Stimulated activated naive CD8-positive, alpha-beta T cell treated with anti-CD3 and anti-CD28 coated beads, Interleukin-15, Interleukin-2, amounts not matched to agents 100 U/mL and 50 U/mL, for 24 hours (primary cell): ENCODE results near the gene LRP1B.

Experiments
- ATAC-seq: fragments of 150-1000 bp; cut with Tn5 transposase; one replicate; pipeline ENCODE4 v1.10.0; 2021
- DNase-seq: peaks from one replicate; pipeline ENCODE4 v3.0.0; 2021

Gene LRP1B

GRCh38 chr2:140246058-140246457 lies 1884.8 kb downstream of the LRP1B start:
- ATAC-seq (no peak), DNase-seq (no peak)

GRCh38 chr2:140242889-140243288 lies 1887.9 kb downstream of the LRP1B start:
- ATAC-seq, result no peak

DNA sequence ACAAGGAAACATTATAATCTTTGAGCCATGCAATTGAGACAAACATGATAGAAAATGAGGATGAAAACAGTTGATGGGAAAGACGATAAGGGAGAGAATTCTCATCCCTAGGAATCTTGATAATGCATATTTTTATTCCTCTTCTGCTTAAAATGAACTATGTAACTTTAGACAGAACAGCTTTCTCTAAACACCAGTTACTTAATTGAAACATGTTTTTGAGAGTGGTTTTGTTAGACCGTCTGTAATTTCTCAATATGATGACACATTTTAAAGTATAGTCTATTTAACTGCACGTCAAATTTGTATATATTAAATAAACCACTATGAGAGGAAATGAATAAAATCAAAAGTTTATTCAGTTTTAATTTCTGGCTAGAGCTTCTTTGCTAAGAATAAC lies 1896.7 kb downstream of the LRP1B start:
- no peak for ATAC-seq

More at GRCh38 chr2:140242889-140243288, 1887.9 kb downstream of the LRP1B start:
- no peak for DNase-seq

GRCh38 chr2:140210963-140211362 lies 1919.9 kb downstream of the LRP1B start:
- no peak for ATAC-seq
- DNase-seq, result no peak

More for the DNA sequence above, 1896.7 kb downstream of the LRP1B start:
- no peak for DNase-seq

GRCh38 chr2:140205093-140205492 lies 1925.7 kb downstream of the LRP1B start:
- no peak for ATAC-seq
- DNase-seq, result no peak

GRCh38 chr2:140203347-140203746 lies 1927.5 kb downstream of the LRP1B start:
- ATAC-seq, result no peak
- no peak for DNase-seq

- DNase-seq, result no peak
- no peak for ATAC-seq
Observed at GRCh38 chr2:140201572-140201971, 1929.2 kb downstream of the LRP1B start.

- no peak for ATAC-seq
Observed at GRCh38 chr2:140200764-140201163, 1930.1 kb downstream of the LRP1B start.

DNA sequence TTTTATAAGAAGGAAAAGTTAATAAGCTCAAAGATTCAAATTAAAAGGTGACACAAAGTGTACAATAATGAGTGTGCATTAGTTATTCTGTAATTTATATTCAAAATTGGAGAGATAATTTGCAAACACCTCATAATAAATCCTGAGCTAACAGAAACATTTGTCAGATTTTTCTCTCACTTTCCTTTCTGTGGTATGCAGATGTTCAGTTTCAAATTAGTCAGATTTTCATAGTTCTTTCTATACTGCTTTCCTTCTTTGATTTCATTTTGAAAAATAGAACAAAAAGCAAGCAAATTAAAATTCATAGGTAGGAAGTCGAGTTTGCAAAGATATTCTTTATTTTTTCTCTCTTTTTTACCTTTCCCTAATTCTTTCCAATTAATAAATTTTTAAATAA lies 1930.5 kb downstream of the LRP1B start:
- DNase-seq (no peak), ATAC-seq (no peak)

More at GRCh38 chr2:140200764-140201163, 1930.1 kb downstream of the LRP1B start:
- DNase-seq, result no peak

- ATAC-seq, result no peak
- no peak for DNase-seq
Observed at GRCh38 chr2:140199312-140199711, 1931.5 kb downstream of the LRP1B start.

DNA sequence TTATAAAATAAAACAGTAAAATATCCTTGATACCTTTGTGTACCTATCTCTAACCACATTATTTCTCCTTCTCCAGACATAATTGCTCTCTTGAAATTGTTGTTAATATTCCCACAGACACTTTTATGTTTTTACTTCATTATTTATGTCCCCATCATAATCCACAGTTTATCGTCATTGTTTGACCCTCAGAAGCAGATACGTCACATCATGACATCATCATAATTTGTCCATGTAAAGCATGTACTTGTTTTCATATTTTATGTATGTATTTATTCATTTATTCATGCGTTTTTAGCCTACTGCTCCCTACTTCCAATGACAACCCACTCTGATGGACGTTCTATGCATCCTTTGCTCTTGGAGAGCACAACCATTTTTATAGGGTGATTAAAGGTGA lies 1943.7 kb downstream of the LRP1B start:
- no peak for ATAC-seq
- no peak for DNase-seq

GRCh38 chr2:140186313-140186712 lies 1944.5 kb downstream of the LRP1B start:
- ATAC-seq (no peak), DNase-seq (no peak)

GRCh38 chr2:140185076-140185475 lies 1945.7 kb downstream of the LRP1B start:
- no peak for ATAC-seq
- no peak for DNase-seq

- ATAC-seq, result no peak
Observed at GRCh38 chr2:140183056-140183765, 1947.6 kb downstream of the LRP1B start.

More at GRCh38 chr2:140183056-140183765, 1947.6 kb downstream of the LRP1B start:
- DNase-seq, result no peak
